ENCODE measurements around the gene CYTH1. TPM values are rescaled to one million over a fixed set of nuclear protein-coding genes. Genes with fewer than 3 reads are reported as not detected.

CYTH1 gene
- total RNA-seq, 1 experiment from 2014 or later, result 9.7 TPM

GRCh38 chr17:78684026-78684425 is 98.0 kb downstream of the CYTH1 start:
- H2BK15ac ChIP-seq (ENCODE audit: low read depth, low read length), result no peak overlapping the region
- TF ChIP-seq CTCF (conservative IDR thresholded peaks at IDR 0.05), result no peak
- Mint-ChIP-seq H3K4me3 (no peak overlapping the region), H3K36me3 (ENCODE audit: insufficient read depth in 1 of 3, low read depth in 3 of 3) (peaks cover 12 to 22% (median 21%) of the 10 kb centered on the region in 3 experiments), H3K9me3 (peaks cover 0 to under 1% of the 10 kb centered on the region in 2 experiments; a peak in 1 of 5 replicates), H3K27me3 (ENCODE audit: low read depth) (no peaks in the 10 kb centered on the region), H3K27ac (no peak overlapping the region), H3K4me1 (peaks cover 19 to 31% of the 10 kb centered on the region in 2 experiments)
- no peak overlapping the region for H3K56ac ChIP-seq (ENCODE audit: insufficient read length, low read depth, low read length)
- DNase-seq, result peak; percentile 19
- no peak overlapping the region for H4K91ac ChIP-seq (ENCODE audit: insufficient read length, low read depth, low read length)
- no peak overlapping the region for H3K9ac ChIP-seq (ENCODE audit: extremely low read depth, insufficient read length, low read length)
- no peaks in the 10 kb centered on the region for H3K79me2 ChIP-seq (ENCODE audit: insufficient read depth, low read length)
- no peak overlapping the region for H4K5ac ChIP-seq (ENCODE audit: insufficient read length, low read depth, low read length)
- H4K20me1 ChIP-seq (ENCODE audit: control insufficient read depth, insufficient read depth, insufficient read length), result no peaks in the 10 kb centered on the region
- H2AK5ac ChIP-seq (ENCODE audit: insufficient read length, low read length), result no peak overlapping the region
- no peak overlapping the region for H3T11ph ChIP-seq (ENCODE audit: low read length)
- no peak overlapping the region for H2AFZ ChIP-seq (ENCODE audit: low read length)
- no peak overlapping the region for H2BK5ac ChIP-seq (ENCODE audit: insufficient read length, low read length)
- WGBS (ENCODE audit: extremely low coverage, insufficient read length, low lambda C conversion rate), result no CpG with 5 or more reads among the region's 6 CpGs
- no peak overlapping the region for H2BK120ac ChIP-seq (ENCODE audit: low read depth, low read length, poor library complexity, severe bottlenecking)
- no peak overlapping the region for H3K14ac ChIP-seq (ENCODE audit: insufficient read depth, low read length)
- no peak overlapping the region for H2BK12ac ChIP-seq (ENCODE audit: insufficient read length, low read depth, low read length)
- no peak overlapping the region for H3K4me2 ChIP-seq (ENCODE audit: insufficient read depth, insufficient read length, low read length)
- H3K27ac ChIP-seq (ENCODE audit: insufficient read length, low read depth, low read length), result no peak overlapping the region
- H3K4ac ChIP-seq (ENCODE audit: low read depth, low read length), result no peak overlapping the region
- no peak overlapping the region for H2BK20ac ChIP-seq (ENCODE audit: low read depth, low read length, poor library complexity, severe bottlenecking)
- H3K18ac ChIP-seq (ENCODE audit: insufficient read length, low read depth, low read length), result no peak overlapping the region
- H4K8ac ChIP-seq (replicated peaks; ENCODE audit: insufficient read length, low read depth, low read length), result no peak overlapping the region
- no peak overlapping the region for H3K23ac ChIP-seq (ENCODE audit: insufficient read length, low read depth, low read length)
- no peaks in the 10 kb centered on the region for H3K23me2 ChIP-seq (ENCODE audit: insufficient read length, low read depth, low read length, poor library complexity, severe bottlenecking)
- no peaks in the 10 kb centered on the region for H3K4me1 ChIP-seq (ENCODE audit: insufficient read depth, low read length)
- no peaks in the 10 kb centered on the region for H3K79me1 ChIP-seq (ENCODE audit: insufficient read depth, low read depth, low read length, poor library complexity, severe bottlenecking)
- no peaks in the 10 kb centered on the region for H3K27me3 ChIP-seq (ENCODE audit: insufficient read depth, low read length)
- no peaks in the 10 kb centered on the region for H3K9me3 ChIP-seq (ENCODE audit: control insufficient read depth, low read depth, low read length)
